ENCODE measurements around the gene EIF4B. TPM values are rescaled to one million over a fixed set of nuclear protein-coding genes. Genes with fewer than 3 reads are reported as not detected.

EIF4B gene
- total RNA-seq, 1 experiment from 2014 or later: 713 TPM

DNA sequence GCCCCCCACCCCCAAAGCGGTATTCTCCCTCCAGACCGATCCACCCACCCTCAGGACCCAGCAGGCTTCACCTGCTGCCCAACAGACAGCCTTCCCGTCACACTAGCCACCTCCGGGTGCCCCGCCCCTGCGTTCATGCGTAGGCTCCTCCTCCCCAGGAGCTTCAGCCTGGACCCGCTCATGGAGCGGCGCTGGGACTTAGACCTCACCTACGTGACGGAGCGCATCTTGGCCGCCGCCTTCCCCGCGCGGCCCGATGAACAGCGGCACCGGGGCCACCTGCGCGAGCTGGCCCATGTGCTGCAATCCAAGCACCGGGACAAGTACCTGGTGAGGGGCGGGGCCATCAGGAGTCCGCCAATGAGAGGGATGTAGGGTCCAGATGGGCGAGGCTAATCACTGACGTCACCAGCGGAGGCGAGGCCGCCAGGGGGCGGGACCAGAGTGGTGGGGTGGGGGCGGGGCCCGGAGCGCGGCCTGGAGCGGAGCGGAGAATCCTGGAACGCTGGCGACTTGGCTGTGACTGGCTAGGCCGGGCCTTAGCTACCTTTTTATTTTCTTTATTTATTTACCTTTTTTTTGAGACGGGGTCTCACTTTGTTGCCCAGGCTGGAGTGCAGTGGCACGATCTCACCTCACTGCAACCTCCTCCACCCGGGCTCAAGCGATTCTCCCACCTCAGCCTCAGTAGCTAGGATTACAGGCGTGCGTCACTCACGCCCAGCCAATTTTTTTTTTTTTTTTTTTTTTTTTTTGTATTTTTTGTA, 48.0 kb downstream of the EIF4B start:
- Histone ChIP-seq H3K9ac (ENCODE audit: extremely low read depth, insufficient read length, low read length) (no peak overlapping the region), H3T11ph (ENCODE audit: low read length) (no peak overlapping the region), H3K14ac (ENCODE audit: insufficient read depth, low read length) (peak overlapping the region; percentile 86), H2BK120ac (ENCODE audit: low read depth, low read length, poor library complexity, severe bottlenecking) (no peak overlapping the region), H2BK5ac (ENCODE audit: insufficient read length, low read length) (no peak overlapping the region), H3K4me1 (ENCODE audit: insufficient read depth, low read length) (peaks cover 17% of the 10 kb centered on the region; the same call in 1 of the 2 replicates), H3K27ac (ENCODE audit: insufficient read length, low read depth, low read length) (no peak overlapping the region), H2BK20ac (ENCODE audit: low read depth, low read length, poor library complexity, severe bottlenecking) (no peak overlapping the region), H3K18ac (ENCODE audit: insufficient read length, low read depth, low read length) (peak overlapping the region; percentile 88), H2BK12ac (ENCODE audit: insufficient read length, low read depth, low read length) (no peak overlapping the region), H3K79me1 (ENCODE audit: insufficient read depth, low read depth, low read length, poor library complexity, severe bottlenecking) (no peaks in the 10 kb centered on the region), H4K5ac (ENCODE audit: insufficient read length, low read depth, low read length) (no peak overlapping the region), H3K23me2 (ENCODE audit: insufficient read length, low read depth, low read length, poor library complexity, severe bottlenecking) (peaks cover 3% of the 10 kb centered on the region), H3K4me2 (ENCODE audit: insufficient read depth, insufficient read length, low read length) (peak overlapping the region; percentile 55), H2BK15ac (ENCODE audit: low read depth, low read length) (no peak overlapping the region), H4K91ac (ENCODE audit: insufficient read length, low read depth, low read length) (no peak overlapping the region), H3K27me3 (ENCODE audit: insufficient read depth, low read length) (no peaks in the 10 kb centered on the region), H3K23ac (ENCODE audit: insufficient read length, low read depth, low read length) (no peak overlapping the region), H3K9me3 (ENCODE audit: control insufficient read depth, low read depth, low read length) (no peaks in the 10 kb centered on the region), H4K8ac (replicated peaks; ENCODE audit: insufficient read length, low read depth, low read length) (no peak overlapping the region), H2AK5ac (ENCODE audit: insufficient read length, low read length) (no peak overlapping the region), H4K20me1 (ENCODE audit: control insufficient read depth, insufficient read depth, insufficient read length) (no peaks in the 10 kb centered on the region), H3K79me2 (ENCODE audit: insufficient read depth, low read length) (no peaks in the 10 kb centered on the region; the same call in 1 of the 2 replicates), H3K4ac (ENCODE audit: low read depth, low read length) (no peak overlapping the region), H3K56ac (ENCODE audit: insufficient read length, low read depth, low read length) (no peak overlapping the region), H2AFZ (ENCODE audit: low read length) (no peak overlapping the region)
- H3K4me1 Mint-ChIP-seq: peaks cover 27 to 33% of the 10 kb centered on the region in 2 experiments
- H3K9me3 Mint-ChIP-seq: no peaks in the 10 kb centered on the region
- H3K27ac Mint-ChIP-seq: peak overlapping the region; percentile 94 to 98 (median 97); a peak in 6 of 7 replicates
- H3K4me3 Mint-ChIP-seq: peak overlapping the region; percentile 89 to 96
- DNase-seq: peak; percentile 99
- TF ChIP-seq, protein P1, sequence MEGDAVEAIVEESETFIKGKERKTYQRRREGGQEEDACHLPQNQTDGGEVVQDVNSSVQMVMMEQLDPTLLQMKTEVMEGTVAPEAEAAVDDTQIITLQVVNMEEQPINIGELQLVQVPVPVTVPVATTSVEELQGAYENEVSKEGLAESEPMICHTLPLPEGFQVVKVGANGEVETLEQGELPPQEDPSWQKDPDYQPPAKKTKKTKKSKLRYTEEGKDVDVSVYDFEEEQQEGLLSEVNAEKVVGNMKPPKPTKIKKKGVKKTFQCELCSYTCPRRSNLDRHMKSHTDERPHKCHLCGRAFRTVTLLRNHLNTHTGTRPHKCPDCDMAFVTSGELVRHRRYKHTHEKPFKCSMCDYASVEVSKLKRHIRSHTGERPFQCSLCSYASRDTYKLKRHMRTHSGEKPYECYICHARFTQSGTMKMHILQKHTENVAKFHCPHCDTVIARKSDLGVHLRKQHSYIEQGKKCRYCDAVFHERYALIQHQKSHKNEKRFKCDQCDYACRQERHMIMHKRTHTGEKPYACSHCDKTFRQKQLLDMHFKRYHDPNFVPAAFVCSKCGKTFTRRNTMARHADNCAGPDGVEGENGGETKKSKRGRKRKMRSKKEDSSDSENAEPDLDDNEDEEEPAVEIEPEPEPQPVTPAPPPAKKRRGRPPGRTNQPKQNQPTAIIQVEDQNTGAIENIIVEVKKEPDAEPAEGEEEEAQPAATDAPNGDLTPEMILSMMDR (conservative IDR thresholded peaks at IDR 0.05): no peak
- H3K27me3 Mint-ChIP-seq (ENCODE audit: low read depth): peaks cover 34% of the 10 kb centered on the region
- peaks cover 6 to 8% (median 7%) of the 10 kb centered on the region in 3 experiments; a peak in 5 of 7 replicates for H3K36me3 Mint-ChIP-seq (ENCODE audit: insufficient read depth in 1 of 3, low read depth in 3 of 3)
- no CpG with 5 or more reads among the region's 48 CpGs for WGBS (ENCODE audit: extremely low coverage, insufficient read length, low lambda C conversion rate)
